GM18861 (cell line): ENCODE results near the gene UCKL1.
"Not testable (repeated sequence)": the region's sequence is repeated elsewhere in the genome, so short reads cannot be mapped to it uniquely, and the experiment has no call there.

Experiments
- ATAC-seq: cut with Tn5 transposase; IDR thresholded peaks from one replicate; pipeline ENCODE4 v1.9.1; 2021; ENCODE audit not compliant: unreplicated experiment

Gene UCKL1

DNA sequence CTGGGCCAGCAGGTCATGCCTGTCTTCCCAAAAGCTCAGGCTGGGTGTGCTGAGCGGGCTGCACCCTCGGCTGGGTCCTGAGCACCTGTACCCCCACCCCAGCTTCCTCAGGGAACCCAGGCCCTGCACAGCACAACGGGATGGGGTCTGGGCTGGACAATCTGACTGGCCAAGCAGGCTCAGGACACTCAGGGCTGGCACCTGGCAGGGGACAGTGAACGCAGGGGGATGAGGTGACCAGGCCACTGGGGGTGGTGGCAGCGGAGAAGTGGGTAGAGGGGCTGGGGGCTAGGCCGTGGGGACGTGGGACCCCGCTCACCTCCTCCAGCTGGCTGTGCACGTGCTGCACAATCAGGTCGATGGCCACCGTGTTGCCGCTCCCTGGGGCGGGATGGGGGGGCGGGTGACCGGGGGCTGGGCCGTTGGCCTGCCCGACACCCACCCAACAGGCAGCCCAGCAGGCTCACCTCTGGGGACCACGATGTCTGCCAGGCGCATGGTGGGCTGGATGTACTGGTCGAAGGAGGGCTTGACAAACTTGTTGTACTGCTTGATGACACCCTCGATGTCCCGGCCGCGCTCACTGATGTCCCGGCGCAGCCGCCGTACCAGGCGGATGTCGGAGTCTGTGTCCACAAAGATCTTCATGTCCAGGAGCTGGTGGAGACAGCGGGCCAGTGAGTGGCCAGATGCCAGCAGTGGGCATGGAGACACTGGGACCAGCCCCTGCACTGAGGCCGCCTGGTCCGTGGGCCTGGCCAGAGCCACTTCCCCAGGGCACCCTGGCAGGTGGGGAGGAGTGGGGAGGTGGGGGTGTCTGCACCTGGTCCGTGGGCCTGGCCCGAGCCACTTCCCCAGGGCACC is 11.9 kb downstream of the UCKL1 start:
- no peak for ATAC-seq

DNA sequence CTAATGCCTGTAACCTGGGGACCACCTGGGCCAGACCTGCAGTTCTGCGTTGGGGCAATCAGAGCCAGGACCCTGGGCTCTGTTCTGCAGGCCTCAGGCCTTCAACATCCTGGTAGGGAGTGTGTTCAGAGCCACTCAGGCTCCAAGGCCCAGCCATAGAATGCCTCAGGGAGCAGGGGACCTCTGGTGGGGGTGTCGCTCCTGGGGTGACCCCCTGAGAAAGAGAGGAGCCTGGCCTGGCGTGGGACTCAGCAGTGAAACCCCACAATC is 12.5 kb downstream of the UCKL1 start:
- ATAC-seq, result no peak

DNA sequence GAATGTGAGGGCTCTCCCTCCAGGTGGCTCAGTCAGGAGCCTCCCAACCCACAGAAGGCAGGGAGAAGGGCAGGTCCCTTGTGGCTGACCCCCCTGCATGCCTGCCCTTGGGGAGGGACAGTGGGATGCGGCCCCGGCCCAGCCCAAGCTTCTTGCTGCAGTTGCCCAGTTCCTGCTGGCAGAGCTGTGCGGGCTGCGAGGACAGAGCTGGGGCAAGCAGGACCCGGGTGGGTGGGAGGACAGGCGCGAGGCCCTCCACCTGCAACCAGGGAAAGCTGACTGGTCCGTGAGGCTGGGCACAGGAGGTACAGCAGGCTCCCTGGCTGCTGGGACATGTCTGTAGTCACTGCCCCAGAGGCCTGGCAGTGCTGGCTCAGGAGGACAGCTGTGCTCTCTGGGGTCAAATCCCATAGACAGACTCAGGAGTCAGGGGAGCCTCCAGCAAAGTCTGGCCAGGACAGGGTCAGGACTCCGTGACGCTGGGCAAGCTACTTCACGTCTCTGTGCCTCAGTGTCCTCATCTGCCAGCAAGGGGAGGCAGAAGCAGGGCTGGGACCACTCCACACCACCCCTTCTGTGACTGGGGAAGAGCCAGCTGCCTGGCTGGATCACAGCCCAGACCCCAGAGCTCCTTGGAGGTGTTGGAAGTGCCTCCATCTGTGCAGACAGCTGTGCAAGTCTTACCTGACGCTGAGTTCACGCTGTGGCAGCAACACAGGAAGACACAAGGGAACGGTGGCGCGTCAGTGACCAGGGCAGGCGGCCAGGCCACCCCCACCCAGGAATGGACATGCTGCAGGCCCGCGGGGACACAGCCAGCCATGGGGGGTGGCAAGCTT is 13.0 kb downstream of the UCKL1 start:
- ATAC-seq, result no peak

DNA sequence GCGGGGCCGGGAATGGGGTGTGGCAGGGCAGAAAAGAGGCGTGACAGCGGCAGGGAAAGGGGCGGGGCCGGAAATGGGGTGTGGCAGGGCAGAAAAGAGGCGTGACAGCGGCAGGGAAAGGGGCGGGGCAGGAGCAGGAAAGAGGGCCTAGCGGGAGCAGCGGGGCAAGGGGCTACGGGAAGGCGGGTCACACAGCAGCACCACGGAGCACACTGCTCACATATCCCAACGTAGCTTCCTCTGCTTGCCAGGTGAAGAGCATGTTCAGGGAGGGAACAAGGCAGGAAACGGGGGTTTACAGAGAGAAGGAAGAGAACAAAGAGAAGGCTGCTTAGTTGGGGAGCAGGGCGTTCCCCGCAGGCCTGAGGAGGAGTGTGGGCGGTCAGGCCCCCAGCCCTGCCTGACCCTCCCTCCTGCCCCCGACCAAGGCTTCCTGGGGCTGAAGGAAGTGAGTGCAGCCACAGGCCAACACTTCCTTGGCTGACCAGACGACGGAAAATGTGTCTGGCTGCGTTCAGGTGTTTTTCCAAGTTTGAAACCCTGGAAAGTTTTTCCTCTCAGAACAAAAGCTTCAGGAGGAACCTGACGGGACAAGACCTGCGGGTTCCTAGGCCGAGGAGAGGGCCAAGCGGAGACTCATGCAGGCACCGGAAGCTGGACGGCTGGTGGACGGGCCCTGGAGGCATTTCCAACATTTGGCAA is 13.8 kb downstream of the UCKL1 start:
- ATAC-seq, result no peak

DNA sequence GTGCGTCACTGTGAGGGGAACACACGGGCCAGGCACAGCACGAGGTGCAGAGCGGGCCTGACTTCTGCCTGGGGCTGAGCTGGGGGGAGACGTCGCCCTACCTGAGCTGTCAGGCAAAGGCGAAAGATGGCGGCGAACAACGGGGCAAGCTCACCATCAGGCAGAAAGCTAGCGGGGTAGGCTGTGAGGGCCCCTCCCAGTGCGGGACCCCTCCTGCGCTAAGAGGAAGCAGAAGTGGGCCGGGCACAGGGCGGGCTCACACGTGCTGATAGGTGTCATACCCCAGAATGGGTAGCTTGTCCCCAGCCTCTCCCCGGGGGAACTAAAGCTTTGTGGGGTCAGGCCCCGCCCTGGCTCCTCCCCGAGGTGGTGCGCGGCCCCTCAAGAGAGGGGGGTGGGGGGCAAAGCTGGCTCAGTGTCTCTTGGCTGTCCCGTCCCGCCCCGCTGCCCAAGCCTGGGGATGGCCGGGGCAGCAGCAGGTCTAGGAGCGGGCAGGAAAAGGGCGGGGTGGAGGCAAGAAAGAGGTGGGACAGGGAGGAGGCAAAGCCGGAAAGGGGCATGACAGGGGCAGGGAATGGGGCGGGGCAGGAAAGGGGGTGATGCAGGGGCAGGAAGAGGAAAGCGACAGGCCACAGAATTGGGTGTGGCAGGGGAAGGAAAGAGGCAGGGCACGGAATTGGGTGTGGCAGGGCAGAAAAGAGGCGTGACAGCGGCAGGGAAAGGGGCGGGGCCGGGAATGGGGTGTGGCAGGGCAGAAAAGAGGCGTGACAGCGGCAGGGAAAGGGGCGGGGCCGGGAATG is 14.7 kb downstream of the UCKL1 start:
- ATAC-seq, result no peak

DNA sequence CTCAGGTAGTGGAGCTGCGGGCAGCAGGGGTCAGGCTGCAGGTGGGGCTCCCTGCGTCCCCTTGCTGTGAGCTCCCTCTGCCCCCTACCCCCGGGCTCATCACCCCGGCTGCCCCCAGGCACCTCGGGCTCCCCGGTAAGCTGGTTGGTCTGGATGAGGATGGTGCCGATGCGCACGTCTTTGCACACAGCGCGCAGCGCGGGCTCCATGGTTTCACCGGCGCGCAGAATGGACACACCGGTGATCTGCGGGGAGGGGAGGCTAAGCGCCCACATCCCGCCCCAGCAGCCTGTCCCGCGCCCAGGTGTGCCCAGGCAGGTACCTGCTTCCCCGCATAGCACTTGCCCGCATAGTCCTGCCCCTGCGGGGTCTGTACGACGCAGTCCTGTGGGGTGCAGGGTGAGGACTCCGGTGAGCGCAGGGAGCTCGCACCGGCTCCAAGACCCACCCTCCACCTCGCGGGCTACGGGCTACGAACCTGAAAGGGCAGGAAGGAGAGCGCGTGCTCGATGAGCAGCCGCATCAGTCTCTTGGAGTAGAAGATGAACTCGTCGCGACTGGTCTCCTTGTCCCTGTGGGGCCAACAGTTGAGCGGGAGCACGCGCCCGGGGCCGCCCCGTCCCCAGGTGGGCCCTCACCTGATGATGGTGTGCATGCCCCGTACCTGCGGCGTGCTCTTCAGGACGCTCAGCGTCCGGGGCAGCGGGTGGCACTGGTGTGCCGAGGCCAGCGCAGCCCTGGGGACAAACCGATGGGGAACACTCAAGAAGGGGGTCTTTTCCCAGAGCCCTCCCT is 15.5 kb downstream of the UCKL1 start:
- ATAC-seq, result no peak

DNA sequence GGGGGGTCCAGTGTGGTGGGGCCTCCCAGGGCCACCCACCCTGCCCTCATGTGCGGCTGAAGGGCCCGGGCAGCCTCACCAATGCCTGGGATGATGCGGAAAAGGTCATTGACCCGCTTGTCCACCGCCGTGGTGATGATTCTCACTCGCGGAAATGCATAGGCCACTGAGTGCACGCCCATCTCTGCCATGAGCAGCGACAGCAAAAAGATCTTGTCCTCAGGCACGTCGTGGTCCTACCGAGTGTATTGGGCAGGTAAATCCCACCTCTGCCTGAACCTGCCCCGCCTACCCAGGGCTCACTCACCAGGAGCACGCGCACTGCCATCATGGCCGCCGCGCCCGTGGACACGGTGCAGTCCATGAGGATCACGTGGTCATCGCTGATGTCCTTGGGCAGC is 16.1 kb downstream of the UCKL1 start:
- ATAC-seq, result no peak

DNA sequence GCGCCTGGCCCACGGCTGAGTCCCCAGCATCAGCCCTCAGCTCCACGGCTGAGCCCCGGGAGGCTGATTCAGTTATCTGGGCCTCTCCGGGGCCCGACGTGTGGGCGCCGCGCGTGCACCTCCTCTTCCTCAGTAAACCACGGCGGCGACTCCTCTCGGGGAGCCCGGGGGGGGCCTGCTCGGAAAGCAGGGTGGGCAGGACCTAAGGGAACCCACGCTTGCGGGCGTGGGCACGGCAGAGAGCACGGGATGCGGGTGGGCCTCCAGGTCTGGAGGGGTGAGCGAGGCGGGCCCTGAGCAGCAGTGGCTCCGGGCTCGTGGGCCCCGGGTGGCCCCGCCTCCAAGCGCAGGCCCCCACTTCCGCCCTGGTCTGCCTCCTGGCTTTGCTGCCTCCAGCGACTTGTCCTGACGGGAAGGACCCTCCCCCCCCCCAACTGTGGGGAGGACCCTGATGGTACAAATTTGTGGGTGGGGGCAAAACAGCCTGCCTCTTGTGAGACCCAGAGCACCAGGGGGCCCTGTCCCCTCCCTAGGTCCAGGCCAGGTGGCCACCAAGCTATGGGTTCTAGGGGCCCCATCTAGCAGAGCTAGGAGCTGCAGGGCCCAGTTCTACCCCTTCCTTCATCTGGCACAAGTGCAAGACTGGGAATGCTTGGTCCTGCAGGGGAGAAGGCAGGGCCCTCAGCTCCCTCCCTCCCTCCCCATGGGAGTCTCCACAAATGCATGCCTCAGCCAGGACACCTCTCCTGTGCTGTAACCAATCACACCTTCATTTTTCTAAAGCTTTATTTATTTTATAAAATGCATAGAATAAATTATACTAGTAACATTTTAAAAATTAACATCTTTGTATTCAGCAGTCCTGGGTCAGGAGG is 16.9 kb downstream of the UCKL1 start:
- ATAC-seq, result no peak

DNA sequence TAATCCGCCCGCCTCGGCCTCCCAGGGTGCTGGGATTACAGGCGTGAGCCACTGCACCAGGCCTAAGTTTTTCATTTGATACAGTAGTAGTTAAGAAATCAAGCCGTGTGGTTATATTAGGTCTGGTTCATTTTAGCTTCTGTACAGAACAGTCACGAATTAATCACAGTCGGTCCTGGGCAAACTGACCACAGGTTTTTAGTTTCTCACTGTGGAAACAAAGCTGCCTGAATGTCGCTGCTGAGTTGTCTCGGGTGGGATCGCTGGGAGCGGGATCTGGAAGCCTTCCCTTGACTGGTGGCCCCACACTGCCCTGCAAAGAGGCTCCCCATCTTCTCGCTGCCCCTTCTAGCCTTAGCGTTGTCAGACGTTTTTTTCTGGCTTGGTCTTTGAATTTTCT is 18.6 kb downstream of the UCKL1 start:
- no peak for ATAC-seq

DNA sequence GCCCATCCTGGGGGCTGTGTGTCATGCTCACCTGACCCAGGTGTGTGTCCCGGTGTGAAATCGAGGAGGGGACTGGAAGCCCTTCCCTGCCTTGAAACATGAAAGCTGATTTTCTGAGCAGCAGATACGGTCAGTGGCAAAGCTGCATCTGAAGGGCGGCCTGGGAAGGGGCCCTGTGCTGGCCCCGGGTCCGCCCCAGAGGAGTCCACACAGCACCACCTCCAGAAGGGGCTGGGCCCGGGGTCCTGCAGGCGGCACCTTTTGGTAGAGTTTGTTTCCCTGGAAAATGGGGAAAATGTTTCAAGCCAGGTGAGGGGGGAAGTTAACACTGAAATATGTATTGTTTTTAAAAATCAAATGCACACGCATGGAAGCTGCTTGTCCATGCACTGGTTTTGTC is 20.8 kb downstream of the UCKL1 start:
- ATAC-seq, result no peak

DNA sequence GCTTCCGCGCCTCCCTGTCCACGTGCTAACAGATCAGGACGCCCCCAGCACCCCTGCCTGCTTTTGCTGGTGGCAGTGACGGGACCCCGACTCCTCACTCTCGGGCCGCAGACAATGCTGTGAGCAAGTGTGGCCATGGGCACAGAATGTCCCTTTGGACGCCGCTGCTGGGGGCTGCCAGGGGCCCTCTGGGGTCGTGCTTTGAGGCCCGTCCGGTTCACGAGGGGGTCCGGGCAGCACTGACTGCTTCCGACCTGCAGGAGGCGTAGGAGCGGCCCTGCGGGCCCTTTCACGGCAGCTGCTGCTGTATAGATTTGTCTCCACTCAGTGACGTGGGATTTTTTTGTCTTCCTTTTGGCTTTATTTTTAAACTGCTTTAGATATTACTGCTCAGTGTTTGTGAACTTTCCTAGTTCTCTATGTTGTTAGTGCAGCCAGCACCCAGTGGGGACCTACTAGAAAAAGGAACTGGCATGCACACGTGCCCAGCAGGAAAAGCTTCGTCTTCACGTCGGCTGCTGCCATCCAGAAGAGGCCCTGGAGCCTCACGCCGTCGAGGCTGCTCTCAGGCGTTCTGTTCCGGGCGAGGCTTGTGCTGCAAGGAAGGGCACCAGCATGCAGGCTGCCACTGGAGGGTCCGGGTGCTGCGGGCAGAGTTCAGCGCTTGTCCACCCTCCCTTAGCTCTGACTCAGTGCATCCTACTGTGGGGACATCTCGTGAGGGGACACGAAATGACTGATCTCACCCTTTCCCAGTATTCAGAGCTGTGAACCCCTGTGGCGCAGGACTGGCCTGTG is 21.7 kb downstream of the UCKL1 start:
- no peak for ATAC-seq

DNA sequence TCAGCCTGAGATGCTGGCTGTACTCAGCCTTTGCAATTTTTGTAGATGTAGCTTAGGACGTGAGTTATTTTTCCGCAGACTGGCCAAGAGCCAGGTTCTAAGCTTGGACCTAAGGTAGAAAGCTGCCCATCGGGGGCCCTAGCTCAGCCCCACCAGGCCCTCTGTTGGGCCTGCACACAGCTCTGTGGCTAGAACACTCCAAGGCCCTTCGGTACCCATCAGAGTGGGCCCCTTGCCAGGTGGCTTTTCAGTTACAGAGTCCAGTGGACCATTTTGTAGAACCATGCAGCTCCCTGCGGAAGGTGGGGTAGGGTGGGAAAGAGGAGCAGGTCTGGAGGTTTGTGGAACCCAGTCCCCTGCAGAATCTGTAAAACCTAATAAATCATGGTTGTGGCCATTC is 22.6 kb downstream of the UCKL1 start:
- ATAC-seq, result no peak

DNA sequence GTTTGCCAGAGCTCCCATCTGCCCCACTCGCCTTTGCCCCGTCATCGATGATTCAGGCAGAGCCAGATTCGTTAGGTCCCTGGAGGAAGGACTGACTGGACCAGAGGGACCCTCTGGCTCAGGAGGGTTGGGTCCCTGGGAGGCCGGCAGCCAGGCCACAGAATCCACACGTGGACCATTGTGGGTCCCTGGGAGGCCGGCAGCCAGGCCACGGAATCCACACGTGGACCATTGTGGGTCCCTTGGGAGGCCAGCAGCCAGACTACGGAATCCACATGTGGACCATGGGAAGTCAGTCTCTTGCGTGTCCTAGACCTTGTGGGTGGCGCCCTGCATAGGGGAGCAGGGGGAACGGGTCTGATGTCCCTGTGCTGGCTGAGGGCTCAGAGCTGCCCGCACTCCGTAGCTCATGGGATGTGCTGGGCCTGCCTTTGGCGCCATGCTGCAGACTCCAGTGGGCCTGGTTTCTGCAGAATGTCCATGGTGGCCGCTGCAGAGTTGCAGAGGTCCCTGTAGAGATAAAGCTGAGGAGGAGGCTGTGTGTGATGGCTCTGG is 23.5 kb downstream of the UCKL1 start:
- no peak for ATAC-seq

DNA sequence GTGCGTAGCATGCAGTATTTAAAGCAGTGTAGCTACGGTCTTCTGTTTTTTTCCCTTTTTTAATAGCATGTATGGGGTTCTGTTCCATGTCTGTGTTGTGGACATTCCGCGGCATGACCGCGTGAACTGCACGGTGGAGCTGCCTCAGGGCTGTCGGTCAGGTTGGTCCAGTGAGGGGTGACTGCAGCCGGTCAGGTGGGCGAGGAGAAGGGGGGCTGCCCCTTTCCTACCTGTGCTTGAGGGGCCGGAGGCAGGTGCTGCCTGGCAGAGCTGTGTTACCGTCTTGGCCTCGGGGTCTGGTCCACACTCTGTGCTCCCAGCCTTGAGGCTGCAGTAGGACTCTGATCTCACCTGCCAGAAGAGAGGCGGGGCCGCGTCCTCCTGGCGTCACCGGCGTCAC is 24.5 kb downstream of the UCKL1 start:
- ATAC-seq, result no peak

DNA sequence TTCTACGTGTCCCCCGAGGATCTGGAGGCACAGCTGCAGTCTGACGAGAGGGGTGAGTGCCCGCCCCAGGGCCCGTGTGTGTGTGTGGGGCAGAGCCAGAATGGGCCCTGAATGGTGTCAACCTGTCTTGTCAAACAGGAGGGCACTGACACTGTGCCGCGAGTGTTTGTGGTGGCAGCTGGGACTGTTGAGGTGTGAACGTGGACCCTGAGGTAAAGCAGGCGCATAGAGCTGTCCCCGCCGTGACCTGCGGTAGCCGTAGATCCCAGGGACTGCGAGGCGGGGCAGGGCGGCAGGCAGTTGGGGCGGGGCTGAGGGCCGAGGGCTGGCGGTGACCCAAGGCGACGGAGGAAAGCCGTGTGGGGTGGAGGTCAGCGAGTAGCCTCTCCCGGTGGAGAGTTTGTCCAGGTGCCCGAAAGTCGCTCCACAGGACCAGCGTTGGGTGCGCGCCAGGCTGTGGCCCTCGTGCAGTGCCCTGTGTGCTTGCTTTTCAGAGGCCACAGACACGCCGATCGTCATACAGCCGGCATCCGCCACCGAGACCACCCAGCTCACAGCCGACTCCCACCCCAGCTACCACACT is 25.2 kb downstream of the UCKL1 start:
- no peak for ATAC-seq

DNA sequence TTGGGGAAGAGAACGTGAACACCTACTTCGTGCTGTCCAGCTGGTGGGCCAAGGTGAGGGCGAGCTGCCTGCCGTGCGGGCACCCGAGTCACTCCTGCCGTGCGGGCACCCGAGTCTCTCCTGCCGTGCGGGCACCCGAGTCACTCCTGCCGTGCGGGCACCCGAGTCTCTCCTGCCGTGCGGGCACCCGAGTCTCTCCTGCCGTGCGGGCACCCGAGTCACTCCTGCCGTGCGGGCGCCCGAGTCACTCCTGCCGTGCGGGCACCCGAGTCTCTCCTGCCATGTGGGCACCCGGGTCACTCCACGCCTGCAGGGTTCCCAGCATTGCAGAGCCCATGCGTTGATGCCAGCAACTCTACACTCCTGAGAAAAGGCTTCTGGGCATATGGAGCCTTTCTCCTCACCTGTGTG is 26.7 kb downstream of the UCKL1 start:
- ATAC-seq, result not testable (repeated sequence)

DNA sequence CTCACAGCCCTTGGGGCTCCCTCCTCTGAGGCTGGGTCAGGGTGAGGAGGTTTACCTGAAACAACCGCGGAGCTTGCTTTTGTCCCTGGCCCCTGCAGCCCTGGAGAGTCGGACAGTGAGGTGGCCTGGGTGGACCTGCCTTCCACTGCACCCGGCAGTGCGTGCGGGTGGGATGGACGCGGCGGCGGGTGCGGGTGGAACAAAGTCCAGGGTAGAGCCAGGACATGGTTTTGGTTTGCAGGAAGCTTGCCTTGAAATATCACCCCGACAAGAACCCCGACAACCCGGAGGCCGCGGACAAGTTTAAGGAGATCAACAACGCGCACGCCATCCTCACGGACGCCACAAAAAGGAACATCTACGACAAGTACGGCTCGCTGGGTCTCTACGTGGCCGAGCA is 27.1 kb downstream of the UCKL1 start:
- no peak for ATAC-seq

DNA sequence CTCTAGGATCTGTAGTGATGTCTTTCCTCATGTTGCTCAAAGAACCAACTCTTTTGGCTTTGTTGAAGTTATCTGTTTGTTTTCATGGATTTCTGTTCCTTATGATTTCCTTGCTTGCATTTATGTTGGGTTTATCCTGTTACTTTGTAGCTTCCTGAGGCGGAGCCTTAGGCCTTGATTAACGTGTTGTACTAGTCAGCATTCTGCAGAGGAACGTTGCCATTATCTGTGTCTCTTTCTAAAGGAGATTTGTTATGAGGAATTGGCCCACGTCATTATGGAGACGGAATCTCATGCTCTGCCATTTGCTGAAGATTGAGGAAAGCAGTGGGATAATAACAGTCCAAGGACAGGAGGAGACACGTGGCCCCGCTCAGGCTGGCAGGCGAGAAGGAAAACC is 29.9 kb downstream of the UCKL1 start:
- no peak for ATAC-seq
